Natural killer cell (primary cell): ENCODE measurements around the gene SHISA8. TPM values are rescaled to one million over a fixed set of nuclear protein-coding genes. Genes with fewer than 3 reads are reported as not detected.
A peak's percentile ranks its signal among the peaks of the same experiment; 100 is the strongest.
"Not testable (repeated sequence)": the region's sequence is repeated elsewhere in the genome, so short reads cannot be mapped to it uniquely, and the experiment has no call there.

ENCODE experiments used
- ATAC-seq, 3 donors: fragments of 150-1000 bp in 2 of 3; fragments of 200-7000 bp in 1 of 3; cut with Tn5 transposase; 1 replicate in 1 of 3; 2 replicates in 2 of 3; pipeline ENCODE4 v1.10.0; 2021; ENCODE audit warnings: mild to moderate bottlenecking in 2 of 3, moderate library complexity in 2 of 3
- DNase-seq, 2 donors: peaks; one replicate each; pipeline versions ENCODE4 v3.0.0 to v3.0.0-alpha.2; 2013 to 2021; ENCODE audit warnings: mixed read lengths in 1 of 2
- H3K27ac ChIP-seq: one replicate; pipeline ENCODE4 v1.5.1; 2013; ENCODE audit warnings: mild to moderate bottlenecking, low read length
- H3K27me3 ChIP-seq: one replicate; pipeline ENCODE4 v1.6.1; 2013; ENCODE audit warnings: low read length; ENCODE audit not compliant: control insufficient read depth, insufficient read depth
- H3K36me3 ChIP-seq: one replicate; pipeline ENCODE4 v1.6.1; 2013; ENCODE audit warnings: low read length; ENCODE audit not compliant: control insufficient read depth, insufficient read depth
- H3K4me1 ChIP-seq: one replicate; pipeline ENCODE4 v1.6.1; 2013; ENCODE audit warnings: low read length; ENCODE audit not compliant: control insufficient read depth, insufficient read depth
- H3K4me3 ChIP-seq: one replicate; pipeline ENCODE4 v1.5.1; 2013; ENCODE audit warnings: low read length
- H3K9me3 ChIP-seq: one replicate; pipeline ENCODE4 v1.6.1; 2013; ENCODE audit warnings: low read length; ENCODE audit not compliant: control insufficient read depth, insufficient read depth
- H3K27ac Mint-ChIP-seq, 2 donors: one replicate each; pipeline ENCODE4 v1.8.0; 2022; ENCODE audit warnings: mild to moderate bottlenecking in 2 of 2, mixed read lengths in 2 of 2, moderate library complexity in 1 of 2
- H3K27me3 Mint-ChIP-seq, 2 donors: one replicate each; pipeline ENCODE4 v1.8.0; 2022; ENCODE audit warnings: low read depth in 2 of 2, mixed read lengths in 2 of 2
- H3K36me3 Mint-ChIP-seq: one replicate; pipeline ENCODE4 v1.8.0; 2022; ENCODE audit warnings: mixed read lengths
- H3K4me1 Mint-ChIP-seq, 2 donors: one replicate each; pipeline ENCODE4 v1.8.0; 2022; ENCODE audit warnings: mixed read lengths in 2 of 2
- H3K4me3 Mint-ChIP-seq: one replicate; pipeline ENCODE4 v1.8.0; 2022; ENCODE audit warnings: mild to moderate bottlenecking, moderate library complexity, mixed read lengths
- H3K9me3 Mint-ChIP-seq, 2 donors: one replicate each; pipeline ENCODE4 v1.8.0; 2022; ENCODE audit warnings: mixed read lengths in 2 of 2
- WGBS: methylation state at CpG from one replicate; pipeline ENCODE4 v1.1.7; 2013; ENCODE audit warnings: missing lambda C conversion rate; ENCODE audit not compliant: insufficient coverage; 5-methylcytosine and 5-hydroxymethylcytosine counted together
- intact Hi-C: fragments of 100-400 bp; cut with micrococcal nuclease; formaldehyde crosslinking; loops from one replicate; pipeline ENCODE4 v1.14.2; 2022
- total RNA-seq, 4 donors: library from RNA; stranded (reverse); fragments of 120-200 nt in 1 of 4; gene quantifications; one replicate each; pipeline versions ENCODE4 v1.2.3 to v1.2.4, GENCODE V29; 2013 to 2022
- TF ChIP-seq, protein P1 (sequence below): fragments of 200-600 bp; IDR thresholded peaks from one replicate; pipeline ENCODE4 v1.8.0; 2022; ENCODE audit warnings: antibody characterized with exemption

Gene SHISA8
- total RNA-seq, 3 donors from 2014 or later (not counting 1 experiment from before 2014, with no cell fraction given), result 0.24 TPM; not detected in 2

- intact Hi-C loops, result no loop called here
- Histone ChIP-seq H3K36me3 (no peaks in the 10 kb centered on the region), H3K4me3 (no peak overlapping the region), H3K27ac (no peak overlapping the region), H3K4me1 (peaks cover 21% of the 10 kb centered on the region), H3K27me3 (no peaks in the 10 kb centered on the region), H3K9me3 (no peaks in the 10 kb centered on the region)
- TF ChIP-seq, protein P1, sequence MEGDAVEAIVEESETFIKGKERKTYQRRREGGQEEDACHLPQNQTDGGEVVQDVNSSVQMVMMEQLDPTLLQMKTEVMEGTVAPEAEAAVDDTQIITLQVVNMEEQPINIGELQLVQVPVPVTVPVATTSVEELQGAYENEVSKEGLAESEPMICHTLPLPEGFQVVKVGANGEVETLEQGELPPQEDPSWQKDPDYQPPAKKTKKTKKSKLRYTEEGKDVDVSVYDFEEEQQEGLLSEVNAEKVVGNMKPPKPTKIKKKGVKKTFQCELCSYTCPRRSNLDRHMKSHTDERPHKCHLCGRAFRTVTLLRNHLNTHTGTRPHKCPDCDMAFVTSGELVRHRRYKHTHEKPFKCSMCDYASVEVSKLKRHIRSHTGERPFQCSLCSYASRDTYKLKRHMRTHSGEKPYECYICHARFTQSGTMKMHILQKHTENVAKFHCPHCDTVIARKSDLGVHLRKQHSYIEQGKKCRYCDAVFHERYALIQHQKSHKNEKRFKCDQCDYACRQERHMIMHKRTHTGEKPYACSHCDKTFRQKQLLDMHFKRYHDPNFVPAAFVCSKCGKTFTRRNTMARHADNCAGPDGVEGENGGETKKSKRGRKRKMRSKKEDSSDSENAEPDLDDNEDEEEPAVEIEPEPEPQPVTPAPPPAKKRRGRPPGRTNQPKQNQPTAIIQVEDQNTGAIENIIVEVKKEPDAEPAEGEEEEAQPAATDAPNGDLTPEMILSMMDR, result no peak
- H3K9me3 Mint-ChIP-seq, result no peaks in the 10 kb centered on the region
- peak overlapping the region in 1 of 2 donors; percentile 12 for H3K27ac Mint-ChIP-seq
- H3K27me3 Mint-ChIP-seq, result no peaks in the 10 kb centered on the region
- ATAC-seq (no peak), DNase-seq (no peak)
- no peaks in the 10 kb centered on the region for H3K36me3 Mint-ChIP-seq
- H3K4me1 Mint-ChIP-seq, result peaks cover 8 to 17% of the 10 kb centered on the region in 2 donors
- 81% methylated on average over 7 of the region's 7 CpGs for WGBS
- no peak overlapping the region for H3K4me3 Mint-ChIP-seq
Observed at GRCh38 chr22:41949297-41949965, 34.6 kb upstream of the SHISA8 start.

GRCh38 chr22:41948928-41949296 lies 34.0 kb upstream of the SHISA8 start:
- H3K36me3 Mint-ChIP-seq, ATAC-seq, H3K27ac ChIP-seq, intact Hi-C loops, H3K9me3 Mint-ChIP-seq, H3K4me3 Mint-ChIP-seq, H3K4me3 ChIP-seq, H3K27me3 Mint-ChIP-seq, H3K36me3 ChIP-seq, DNase-seq, H3K9me3 ChIP-seq, H3K27me3 ChIP-seq: not testable (repeated sequence)
- H3K4me1 Mint-ChIP-seq, result peaks cover 8 to 17% of the 10 kb centered on the region in 2 donors
- peak overlapping the region in 1 of 2 donors; percentile 12 for H3K27ac Mint-ChIP-seq
- peaks cover 21% of the 10 kb centered on the region for H3K4me1 ChIP-seq
- 99% methylated on average over 8 of the region's 8 CpGs for WGBS

GRCh38 chr22:41948142-41948541 lies 33.3 kb upstream of the SHISA8 start:
- Mint-ChIP-seq H3K27ac (no peak overlapping the region), H3K4me3 (no peak overlapping the region), H3K4me1 (peaks cover 8 to 17% of the 10 kb centered on the region in 2 donors), H3K27me3 (no peaks in the 10 kb centered on the region), H3K36me3 (no peaks in the 10 kb centered on the region), H3K9me3 (no peaks in the 10 kb centered on the region)
- no peak overlapping the region for H3K27ac ChIP-seq
- TF ChIP-seq, protein P1, result no peak
- WGBS, result 100% methylated on average over 1 of the region's 2 CpGs
- peaks cover 21% of the 10 kb centered on the region for H3K4me1 ChIP-seq
- ATAC-seq (no peak), DNase-seq (no peak)
- H3K9me3 ChIP-seq, result no peaks in the 10 kb centered on the region
- no peaks in the 10 kb centered on the region for H3K27me3 ChIP-seq
- no peak overlapping the region for H3K4me3 ChIP-seq
- H3K36me3 ChIP-seq, result no peaks in the 10 kb centered on the region
- intact Hi-C loops, result no loop called here

- Histone ChIP-seq H3K9me3 (no peaks in the 10 kb centered on the region), H3K4me3 (no peak overlapping the region), H3K36me3 (no peaks in the 10 kb centered on the region), H3K27ac (no peak overlapping the region), H3K27me3 (no peaks in the 10 kb centered on the region), H3K4me1 (peaks cover 21% of the 10 kb centered on the region)
- peak in 1 of 2 donors; percentile 7 for DNase-seq
- no peak for ATAC-seq
- H3K4me1 Mint-ChIP-seq, result peaks cover 8 to 17% of the 10 kb centered on the region in 2 donors
- no peaks in the 10 kb centered on the region for H3K9me3 Mint-ChIP-seq
- TF ChIP-seq, protein P1, result no peak
- intact Hi-C loops, result loop anchor here (2.0 kb wide), 1 partner anchor 115 kb away; the partner anchor contains the start of gene SREBF2
- H3K4me3 Mint-ChIP-seq, result peak overlapping the region; percentile 89
- 77% methylated on average over 21 of the region's 21 CpGs for WGBS
- no peaks in the 10 kb centered on the region for H3K27me3 Mint-ChIP-seq
- H3K27ac Mint-ChIP-seq, result peak overlapping the region; percentile 31 to 76
- H3K36me3 Mint-ChIP-seq, result no peaks in the 10 kb centered on the region
Observed at GRCh38 chr22:41947424-41948080, 32.7 kb upstream of the SHISA8 start.
